M059J (cell line): ENCODE measurements around the gene LOXL1. TPM values are rescaled to one million over a fixed set of nuclear protein-coding genes. Genes with fewer than 3 reads are reported as not detected.
A peak's percentile ranks its signal among the peaks of the same experiment; 100 is the strongest.
"Not testable (repeated sequence)": the region's sequence is repeated elsewhere in the genome, so short reads cannot be mapped to it uniquely, and the experiment has no call there.

Experiments
- DNase-seq: peaks from one replicate; pipeline ENCODE4 v3.0.0-alpha.2; 2012; ENCODE audit warnings: low read depth
- total RNA-seq: library from RNA; depleted of rRNA; stranded (reverse); fragments of >200 nt; shearing (Covaris generic); gene quantifications from 2 replicates; pipeline ENCODE4 v1.2.3, GENCODE V29; 2014

LOXL1 gene
- total RNA-seq, 1 experiment from 2014 or later = 189 TPM

DNA sequence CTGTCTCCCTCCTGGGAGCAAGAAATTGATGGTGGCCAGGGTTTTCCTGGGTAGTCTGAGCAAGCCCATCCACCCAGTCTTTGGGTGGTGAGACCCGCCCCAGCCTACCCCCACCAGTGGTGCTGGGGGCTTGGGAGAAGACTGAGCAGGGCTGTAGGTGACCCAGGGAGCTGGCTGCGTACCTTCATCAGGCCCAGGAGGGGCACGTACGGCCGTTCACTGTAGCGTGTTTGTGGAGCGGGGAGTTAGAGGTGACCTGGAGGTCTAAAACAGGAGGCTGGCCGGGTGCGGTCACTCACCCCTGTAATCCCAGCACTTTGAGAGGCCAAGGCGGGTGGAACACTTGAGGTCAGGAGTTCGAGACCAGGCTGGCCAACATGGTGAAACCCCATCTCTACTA is 11.5 kb downstream of the LOXL1 start:
- no peak for DNase-seq

DNA sequence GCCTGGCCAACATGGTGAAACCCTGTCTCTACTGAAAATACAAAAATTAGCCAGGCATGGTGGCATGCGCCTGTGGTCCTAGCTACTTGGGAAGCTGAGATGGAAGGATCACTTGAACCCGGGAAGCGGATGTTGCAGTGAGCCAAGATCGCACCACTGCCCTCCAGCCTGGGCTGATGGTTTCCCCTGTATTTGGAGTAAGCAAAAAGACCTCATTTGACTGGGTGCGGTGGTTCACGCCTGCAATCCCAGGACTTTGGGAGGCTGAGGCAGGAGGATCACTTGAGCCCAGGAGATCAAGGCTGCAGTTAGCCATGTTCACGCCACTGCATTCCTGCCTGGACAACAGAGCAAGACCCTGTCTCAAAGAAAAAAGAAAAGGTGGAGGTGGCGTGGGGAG is 12.3 kb downstream of the LOXL1 start:
- DNase-seq = not testable (repeated sequence)

DNA sequence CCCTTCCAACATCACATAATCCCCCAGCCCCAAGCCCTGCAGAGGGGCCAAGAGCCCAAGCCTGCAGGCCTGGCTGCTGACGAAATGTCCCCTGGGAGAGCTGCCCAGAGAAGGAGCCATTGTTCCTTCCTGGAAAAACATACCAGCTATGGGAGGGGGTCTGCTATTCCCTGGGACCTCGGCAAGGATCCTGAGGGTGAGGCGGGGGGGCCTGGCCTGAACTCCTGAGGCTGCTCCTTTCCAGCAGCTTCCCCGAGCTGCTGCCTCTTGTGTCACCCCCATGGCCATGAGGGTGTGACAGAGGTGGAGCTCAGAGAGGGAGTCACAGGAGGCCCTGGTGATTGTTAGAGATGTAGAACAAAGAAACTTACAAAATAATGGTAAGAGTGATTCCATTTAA is 12.9 kb downstream of the LOXL1 start:
- DNase-seq = no peak

DNA sequence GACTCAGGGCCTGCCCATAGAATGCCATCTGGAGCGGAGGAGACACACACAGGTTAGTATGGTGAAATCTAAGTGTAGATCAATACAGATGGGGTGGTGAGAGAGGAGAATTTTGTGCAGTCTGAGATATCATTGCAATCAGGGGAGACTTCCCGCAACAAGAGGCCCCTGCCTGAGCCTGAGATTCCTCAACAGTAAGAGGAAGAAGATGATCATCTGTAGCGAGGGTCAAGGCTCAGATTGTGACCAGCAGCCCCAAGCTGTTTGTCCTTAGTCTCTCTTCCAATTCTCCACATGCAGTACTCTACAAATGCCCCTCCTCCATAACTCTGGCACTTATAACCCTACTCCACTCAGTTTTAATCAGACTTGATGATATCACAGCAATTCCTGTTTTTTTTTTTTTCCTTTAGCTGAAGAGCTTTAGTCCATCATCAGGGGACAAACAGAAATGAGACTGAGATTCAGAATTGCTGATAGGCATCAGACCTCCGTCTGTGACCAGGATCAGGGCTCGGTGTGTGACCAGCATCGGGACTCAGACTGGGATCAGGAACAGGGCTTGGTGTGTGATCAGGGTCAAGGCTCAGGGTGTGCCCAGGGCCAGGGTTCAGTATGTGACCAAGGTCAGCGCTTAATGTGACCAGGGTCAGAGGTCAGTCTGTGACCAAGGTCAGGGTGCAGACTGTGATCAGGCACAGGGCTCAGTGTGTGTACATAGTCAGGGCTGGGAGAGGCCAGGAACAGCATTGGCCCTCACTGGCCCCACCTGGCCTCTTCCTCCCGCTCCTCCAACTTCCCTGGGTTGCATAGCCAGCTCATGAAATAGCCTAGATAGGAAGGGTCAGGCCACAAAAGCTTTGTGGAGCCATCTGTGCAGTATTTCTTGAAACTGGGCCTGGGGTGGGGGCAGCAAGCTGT is 14.1 kb downstream of the LOXL1 start:
- DNase-seq = peak; percentile 38

DNA sequence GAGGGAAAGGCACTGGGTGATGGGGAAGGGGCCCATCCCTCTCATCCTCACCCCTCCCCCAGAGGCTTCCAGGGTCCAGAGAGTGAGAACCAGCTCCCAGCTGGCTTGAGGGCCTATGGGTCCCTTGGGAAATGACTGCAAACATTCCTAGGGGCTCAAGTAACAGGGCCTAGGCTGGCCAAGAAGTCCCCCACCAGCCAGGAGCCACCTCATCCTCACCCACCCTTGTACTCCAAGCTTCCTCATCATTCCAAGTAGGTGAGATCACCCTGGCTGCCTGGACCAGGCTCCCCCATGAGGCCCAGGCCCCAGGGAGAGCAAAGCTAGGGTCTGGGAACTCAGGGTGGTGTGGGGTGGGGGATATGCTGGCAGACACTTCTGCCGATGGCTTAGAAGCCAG is 14.8 kb downstream of the LOXL1 start:
- DNase-seq = peak; percentile 88

DNA sequence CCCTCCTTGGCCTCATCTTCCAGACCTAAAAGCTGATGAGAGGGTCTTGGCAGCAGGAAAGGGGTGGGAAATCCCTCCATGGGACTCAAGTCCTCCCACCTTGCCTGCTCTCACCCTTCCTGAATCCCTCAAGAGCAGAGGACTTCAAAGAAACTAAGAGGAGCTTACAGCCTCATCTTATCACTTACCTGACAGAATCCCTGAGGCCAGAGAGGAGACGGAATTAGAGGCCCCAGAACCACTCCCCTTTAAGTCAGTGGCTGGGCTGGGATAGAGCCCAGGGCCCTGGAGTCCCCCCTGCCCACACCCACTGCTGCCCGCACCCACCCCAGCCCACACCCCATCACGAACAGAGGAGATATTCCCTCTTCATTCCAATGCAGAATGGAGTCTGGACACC is 15.2 kb downstream of the LOXL1 start:
- no peak for DNase-seq

DNA sequence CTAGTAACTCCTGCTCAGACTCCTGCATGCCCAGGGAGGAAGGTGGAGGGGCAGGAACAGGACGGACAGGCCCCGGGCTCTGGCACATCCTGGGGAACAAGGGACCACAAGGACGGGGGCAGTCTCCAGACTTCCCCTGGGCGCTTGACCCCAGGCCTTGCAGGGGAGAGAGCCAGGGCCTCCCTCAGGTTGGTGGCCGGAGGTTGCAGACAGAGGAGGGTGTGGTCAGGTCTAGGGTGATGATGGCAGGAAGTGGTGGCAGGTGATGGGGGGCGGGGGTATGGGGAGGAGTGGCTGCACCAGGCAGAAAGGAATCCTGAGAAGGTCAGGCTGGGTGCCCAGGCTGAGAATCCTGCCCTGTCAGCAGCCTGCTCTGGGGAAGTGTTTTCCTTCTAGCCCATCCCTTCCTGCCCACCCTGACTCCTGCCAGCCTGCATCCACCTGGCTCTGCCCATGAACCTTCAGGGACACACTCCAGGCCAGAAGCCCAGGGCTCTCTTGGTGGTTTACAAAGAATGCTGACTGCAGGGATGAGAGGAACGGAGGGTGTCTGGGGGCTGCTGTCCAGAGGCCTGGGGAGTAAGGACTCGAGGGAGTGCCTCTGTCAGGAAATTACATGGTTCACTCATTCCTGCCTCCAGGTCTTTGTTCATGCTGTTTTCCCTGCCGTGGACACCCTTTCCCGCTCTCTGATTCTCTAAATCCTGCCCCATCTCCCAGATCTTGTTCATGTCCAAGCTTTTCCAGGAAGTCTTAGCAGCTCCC is 15.8 kb downstream of the LOXL1 start:
- DNase-seq = peak; percentile 56

DNA sequence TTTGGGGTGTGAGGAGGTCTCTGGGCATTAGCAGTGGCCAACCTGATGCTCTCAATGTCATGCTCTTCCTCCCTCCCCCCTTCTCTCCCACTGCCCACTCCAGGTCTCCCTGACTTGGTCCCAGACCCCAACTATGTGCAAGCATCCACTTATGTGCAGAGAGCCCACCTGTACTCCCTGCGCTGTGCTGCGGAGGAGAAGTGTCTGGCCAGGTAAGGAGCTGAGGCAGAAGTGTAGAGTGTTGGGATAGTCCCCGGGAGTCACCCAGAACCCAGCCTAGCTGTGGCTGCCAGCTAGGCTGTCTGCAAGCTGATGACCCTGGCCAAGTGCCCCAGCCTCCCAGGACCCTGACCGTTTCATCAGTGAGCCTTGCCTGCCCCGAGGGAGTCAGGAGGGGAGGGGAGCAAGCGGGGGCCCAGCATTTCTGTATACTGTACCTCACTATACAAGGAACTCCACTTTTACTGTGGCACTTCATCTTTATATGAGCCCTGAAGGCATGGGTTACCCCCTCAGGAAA is 16.5 kb downstream of the LOXL1 start:
- DNase-seq = no peak

DNA sequence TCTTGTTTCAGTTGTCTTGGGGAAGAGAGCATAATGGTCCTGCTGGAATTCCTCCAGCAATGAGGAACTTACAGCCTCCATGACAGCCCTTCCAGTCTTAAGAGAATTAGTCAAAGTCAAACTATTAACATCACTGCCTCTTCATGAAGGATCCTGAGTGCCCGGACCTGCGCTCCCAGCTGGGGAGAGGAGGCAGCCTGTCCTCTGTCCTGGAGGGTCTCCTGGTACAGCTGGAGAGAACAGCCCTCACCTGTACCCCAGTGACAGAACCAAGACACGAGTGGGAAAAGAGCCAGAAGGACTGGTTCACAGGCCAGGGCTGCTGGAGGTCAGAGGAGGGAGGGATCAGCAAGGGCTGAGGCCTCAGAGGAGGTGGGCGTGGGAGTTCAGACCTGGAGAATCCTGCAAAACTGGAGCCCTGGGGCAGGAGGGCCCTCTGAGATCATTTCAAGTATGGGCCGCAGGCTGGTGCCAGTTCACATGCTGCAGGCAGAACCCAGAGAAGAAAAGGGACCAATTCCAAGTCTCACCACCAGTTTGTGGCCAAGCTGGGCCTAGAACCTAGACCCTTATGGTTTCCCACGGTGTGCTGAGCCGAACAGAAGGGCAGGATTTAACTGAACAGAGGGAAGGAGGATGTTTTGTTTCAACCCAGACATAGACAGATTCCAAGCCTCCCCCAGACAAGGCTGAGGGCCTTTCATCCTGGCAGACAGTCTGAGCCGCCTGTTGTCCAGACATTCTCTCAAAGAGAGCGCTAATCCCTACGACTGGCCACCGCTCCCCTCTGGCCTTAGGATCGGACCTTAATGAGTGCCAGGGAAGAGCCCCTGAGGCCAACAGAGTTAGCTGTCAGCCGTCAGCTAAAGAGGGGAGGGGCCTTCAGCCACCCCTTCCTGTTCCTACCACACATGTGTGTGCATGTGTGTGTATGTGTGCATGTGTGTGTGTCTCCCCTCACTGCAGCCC is 18.2 kb downstream of the LOXL1 start:
- DNase-seq = no peak

DNA sequence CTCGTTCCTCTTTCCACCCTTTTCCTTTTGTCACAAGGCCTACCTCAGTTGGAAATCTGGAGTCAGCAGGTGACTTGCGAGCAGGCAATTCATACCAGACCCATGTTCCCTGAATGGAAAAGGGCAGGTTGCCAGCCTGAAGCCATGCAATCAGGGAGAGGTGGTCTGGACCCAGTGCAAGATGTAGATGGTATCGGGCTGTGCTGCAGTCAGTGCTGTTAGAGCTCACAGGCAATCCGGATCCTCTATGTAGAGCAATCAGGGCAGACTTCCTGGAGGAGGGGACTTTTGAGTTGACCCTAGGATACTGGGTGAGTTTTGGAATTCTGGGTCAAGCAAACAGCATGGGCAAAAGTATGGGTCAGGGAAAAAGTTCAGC is 18.9 kb downstream of the LOXL1 start:
- DNase-seq = no peak

DNA sequence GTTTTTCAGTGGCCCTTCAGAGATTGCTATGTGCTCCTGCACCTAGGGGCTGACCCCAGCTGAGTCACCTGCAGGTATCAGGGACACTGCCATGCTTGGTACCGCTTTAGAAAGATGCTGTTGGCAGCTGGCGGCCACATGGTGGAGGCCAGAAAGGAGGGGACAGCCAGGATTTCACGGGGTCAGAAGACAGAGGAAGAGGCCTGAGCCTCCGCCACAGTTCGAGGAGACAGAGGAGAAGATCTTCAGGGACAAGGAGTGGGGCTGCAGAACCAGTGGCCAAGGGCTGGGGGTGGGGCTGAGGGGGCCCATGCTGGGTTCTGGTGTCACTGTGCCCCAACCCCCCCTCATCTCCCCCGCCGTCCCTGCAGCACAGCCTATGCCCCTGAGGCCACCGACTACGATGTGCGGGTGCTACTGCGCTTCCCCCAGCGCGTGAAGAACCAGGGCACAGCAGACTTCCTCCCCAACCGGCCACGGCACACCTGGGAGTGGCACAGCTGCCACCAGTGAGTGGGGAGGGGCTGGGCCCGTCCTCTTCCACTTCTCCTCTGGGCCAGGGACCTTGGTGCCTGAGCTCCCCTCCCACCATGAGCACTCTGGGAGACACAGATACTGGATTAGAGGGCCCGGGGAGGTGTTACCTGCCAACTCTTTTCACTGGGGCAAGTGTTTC is 19.9 kb downstream of the LOXL1 start:
- no peak for DNase-seq

DNA sequence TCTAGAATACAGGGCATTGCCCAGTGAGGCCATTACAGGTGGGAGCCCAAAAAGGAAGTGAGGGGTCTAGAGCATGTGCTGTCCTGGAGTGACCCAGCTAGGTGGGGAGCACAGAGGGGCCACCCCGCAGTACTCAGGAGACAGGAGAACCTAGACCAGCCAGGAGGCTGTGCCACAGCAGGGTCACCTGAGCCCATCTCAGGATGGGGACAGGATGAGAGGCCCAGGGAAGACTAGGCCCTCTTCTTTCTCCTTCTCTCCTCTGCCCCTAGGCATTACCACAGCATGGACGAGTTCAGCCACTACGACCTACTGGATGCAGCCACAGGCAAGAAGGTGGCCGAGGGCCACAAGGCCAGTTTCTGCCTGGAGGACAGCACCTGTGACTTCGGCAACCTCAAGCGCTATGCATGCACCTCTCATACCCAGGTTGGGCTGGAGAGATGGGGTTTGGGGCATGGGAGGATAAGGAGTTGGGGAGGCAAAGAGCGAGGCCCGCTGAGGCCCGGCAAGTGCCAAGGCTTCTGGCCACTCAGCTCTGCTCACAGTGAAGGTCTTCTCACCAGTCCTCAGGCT is 20.6 kb downstream of the LOXL1 start:
- DNase-seq = no peak

DNA sequence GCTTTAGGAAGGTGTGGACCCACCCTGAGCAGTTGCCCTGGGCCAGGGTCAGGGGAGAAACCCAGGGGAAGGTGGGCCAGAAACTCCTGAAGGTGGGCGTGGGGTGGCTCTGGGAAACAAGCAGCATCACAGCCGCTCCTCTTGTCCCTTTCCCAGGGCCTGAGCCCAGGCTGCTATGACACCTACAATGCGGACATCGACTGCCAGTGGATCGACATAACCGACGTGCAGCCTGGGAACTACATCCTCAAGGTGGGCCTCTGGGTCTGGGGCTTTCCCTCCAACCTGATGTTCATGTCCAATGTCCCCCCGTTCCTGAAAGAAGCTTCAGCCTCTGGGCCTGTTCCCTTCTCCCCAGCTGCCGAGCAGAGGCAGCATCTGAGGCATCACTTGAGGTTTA is 21.4 kb downstream of the LOXL1 start:
- DNase-seq = no peak

DNA sequence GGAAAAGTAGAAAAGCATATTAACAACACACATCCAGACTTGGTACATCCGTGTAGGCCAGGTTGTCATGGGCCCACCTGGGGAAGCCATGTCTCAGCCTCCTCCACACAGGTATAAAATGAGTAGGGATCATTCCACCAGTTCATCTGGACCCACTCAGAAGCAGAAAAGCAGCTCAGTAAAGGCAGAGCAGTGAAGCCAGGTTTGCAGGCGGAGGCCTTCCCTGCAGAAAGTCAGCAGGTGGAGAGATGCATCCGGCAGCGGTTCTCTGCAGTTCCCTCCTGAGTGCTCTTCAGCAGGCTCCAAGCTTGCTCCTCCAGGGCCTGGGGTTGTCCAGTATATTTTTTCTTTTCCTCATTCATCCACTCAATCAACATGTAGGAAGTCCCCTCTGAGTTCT is 22.1 kb downstream of the LOXL1 start:
- no peak for DNase-seq

DNA sequence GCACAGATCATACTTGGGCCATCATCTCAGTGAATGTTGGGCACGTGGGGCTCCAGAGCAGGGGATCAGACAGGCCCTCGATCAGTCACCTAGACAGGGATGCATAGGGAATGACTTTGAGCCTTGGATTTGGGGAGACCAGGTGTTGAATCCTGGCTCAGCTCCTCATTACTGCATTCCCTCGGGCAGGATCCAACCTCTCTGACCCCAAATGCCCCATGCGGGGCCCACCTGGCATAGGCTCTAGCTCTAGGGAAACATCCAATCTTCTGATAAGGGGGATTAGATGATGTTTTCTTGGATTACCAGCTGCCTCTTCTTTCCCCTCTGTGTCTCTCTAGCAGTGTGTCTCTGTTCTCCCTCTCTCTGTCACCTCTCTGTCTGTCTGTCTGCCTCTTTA is 22.7 kb downstream of the LOXL1 start:
- no peak for DNase-seq

DNA sequence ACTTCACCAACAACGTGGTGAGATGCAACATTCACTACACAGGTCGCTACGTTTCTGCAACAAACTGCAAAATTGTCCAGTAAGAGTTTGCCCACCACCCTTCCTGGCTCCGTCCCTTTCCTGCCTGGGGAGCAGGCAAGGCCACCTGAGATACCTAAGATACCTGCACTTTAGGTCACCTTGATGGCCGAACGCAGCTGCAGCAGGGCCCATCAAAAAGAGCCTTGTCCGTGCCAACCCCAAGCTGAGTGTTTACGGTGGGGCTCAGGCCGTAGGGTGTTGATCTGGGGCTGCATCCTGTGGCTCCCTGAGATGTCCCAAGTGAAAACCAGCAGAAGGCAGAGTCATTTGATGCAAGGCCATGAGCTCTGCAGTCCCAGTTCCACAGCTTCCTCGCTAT is 23.2 kb downstream of the LOXL1 start:
- no peak for DNase-seq

DNA sequence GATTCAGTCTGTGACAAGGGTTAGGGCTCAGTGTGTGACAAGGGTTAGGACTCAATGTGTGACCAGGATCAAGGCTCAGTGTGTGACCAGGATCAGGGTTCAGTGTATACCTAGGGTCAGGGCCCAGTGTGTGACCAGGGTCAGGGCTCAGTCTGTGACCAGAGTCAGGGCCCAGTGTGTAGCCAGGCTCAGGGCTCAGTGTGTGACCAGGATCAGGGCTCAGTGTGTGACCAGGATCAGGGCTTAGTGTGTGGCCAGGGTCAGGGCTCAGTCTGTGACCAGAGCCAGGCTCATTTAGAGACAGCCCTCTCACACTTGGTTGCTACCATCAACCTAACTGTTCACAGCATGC is 24.2 kb downstream of the LOXL1 start:
- DNase-seq = no peak

DNA sequence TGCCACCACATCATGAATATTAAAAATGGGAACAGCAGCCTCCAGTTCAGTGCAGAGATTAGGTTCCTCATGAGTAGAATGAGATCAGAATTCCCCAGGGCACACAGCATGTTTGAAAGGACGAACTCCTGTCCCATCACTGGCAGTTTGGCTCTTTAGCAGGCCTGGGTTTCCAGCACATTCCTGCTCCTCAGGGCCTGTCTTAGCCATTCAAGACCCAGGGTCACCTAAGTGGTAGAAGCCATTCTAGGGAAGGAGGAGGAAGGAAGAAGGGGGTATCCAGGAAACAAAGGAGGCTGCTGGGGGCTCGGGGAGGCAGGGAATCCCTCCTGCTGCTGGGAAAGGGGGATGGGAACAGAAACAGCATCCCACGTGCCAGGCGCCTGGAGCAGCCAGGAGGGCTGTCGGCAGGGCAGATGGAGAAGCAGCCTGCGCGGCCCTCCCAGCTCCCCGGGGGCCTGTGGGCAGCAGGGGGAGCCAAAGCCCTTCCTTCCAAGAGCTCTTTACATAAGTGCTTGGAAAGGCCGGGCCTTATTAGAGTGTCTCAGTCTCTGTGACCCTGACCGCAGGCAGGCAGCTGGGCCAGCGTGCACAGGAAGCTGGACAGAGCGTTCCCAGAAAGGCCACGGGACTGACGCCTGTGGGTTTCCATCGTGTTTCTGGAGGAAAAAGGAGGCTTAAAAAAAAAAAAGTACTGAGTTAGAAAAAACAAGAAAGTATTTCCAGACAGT is 24.7 kb downstream of the LOXL1 start:
- DNase-seq = peak; percentile 95

DNA sequence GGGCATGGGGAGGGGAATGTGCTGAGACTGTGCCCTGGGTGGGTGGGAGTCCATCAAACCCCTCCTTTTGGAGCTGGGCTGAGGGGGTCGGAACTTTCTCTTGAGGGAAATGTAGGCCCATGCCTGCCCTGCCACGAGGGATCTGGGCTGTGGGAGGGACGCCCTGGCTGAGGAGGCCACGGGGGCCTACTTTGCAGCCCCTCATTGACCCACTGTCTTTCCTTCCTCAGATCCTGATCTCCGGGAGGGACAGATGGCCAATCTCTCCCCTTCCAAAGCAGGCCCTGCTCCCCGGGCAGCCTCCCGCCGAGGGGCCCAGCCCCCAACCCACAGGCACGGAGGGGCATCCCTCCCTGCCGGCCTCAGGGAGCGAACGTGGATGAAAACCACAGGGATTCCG is 25.3 kb downstream of the LOXL1 start:
- no peak for DNase-seq
